HepG2 (cell line): ENCODE data around the gene SYMPK. TPM values are rescaled to one million over a fixed set of nuclear protein-coding genes. Genes with fewer than 3 reads are reported as not detected.

ENCODE experiments used
- CBX1 ChIP-seq: IDR thresholded peaks from one replicate; pipeline ENCODE4 v1.6.1; 2016; ENCODE audit warnings: antibody characterized with exemption, low read depth
- GATA4 ChIP-seq: sonication (generic); IDR thresholded peaks from 2 replicates; pipeline ENCODE4 v1.6.1; 2016; ENCODE audit warnings: antibody characterized with exemption, low read depth, borderline replicate concordance
- GTF3A ChIP-seq: sonication (generic); formaldehyde crosslinking; conservative IDR thresholded peaks from 2 replicates; pipeline ENCODE4 v1.4.0; 2020; ENCODE audit warnings: mild to moderate bottlenecking, missing genetic modification reagents
- HNRNPL ChIP-seq: fragments of 200-400 bp; formaldehyde crosslinking; IDR thresholded peaks from 2 replicates; pipeline ENCODE4 v1.6.1; 2017; ENCODE audit warnings: mild to moderate bottlenecking, low read depth, low read length
- KLF12 ChIP-seq: sonication (generic); formaldehyde crosslinking; IDR thresholded peaks from 2 replicates; pipeline ENCODE4 v1.4.0; 2020; ENCODE audit warnings: missing genetic modification reagents, borderline replicate concordance
- MTA1 ChIP-seq: sonication (generic); formaldehyde crosslinking; IDR thresholded peaks from 2 replicates; pipeline ENCODE4 v1.4.0; 2020; ENCODE audit warnings: missing genetic modification reagents, mild to moderate bottlenecking, borderline replicate concordance
- NAIF1 ChIP-seq: sonication (generic); formaldehyde crosslinking; IDR thresholded peaks from 2 replicates; pipeline ENCODE4 v1.5.0; 2020; ENCODE audit warnings: mild to moderate bottlenecking, missing genetic modification reagents, borderline replicate concordance
- PRDM4 ChIP-seq: sonication (generic); formaldehyde crosslinking; IDR thresholded peaks from 2 replicates; pipeline ENCODE4 v1.9.0; 2021; ENCODE audit warnings: missing genetic modification reagents, borderline replicate concordance
- RARG ChIP-seq: sonication (generic); formaldehyde crosslinking; IDR thresholded peaks from 2 replicates; pipeline ENCODE4 v1.4.0; 2020; ENCODE audit warnings: low read depth, mild to moderate bottlenecking, missing genetic modification reagents
- SIN3B ChIP-seq: fragments of 150-350 bp; IDR thresholded peaks from 2 replicates; pipeline ENCODE4 v1.6.1; 2014; ENCODE audit warnings: low read length
- SUZ12 ChIP-seq: fragments of 150-350 bp; IDR thresholded peaks from 2 replicates; pipeline ENCODE4 v1.6.1; 2014; ENCODE audit warnings: low read depth, low read length
- TFDP1 ChIP-seq: IDR thresholded peaks from 2 replicates; pipeline ENCODE4 v1.6.1; 2016; ENCODE audit warnings: missing compliant biosample characterization, missing genetic modification reagents, borderline replicate concordance
- TOE1 ChIP-seq: sonication (generic); formaldehyde crosslinking; IDR thresholded peaks from 2 replicates; pipeline ENCODE4 v1.4.0; 2020; ENCODE audit warnings: mild to moderate bottlenecking, missing genetic modification reagents
- USF2 ChIP-seq, 2 experiments: sonication (generic) in 1 of 2; formaldehyde crosslinking in 1 of 2; IDR thresholded peaks; 2 replicates each; pipeline versions ENCODE4 v1.5.1 to v1.6.1; 2011 to 2020; ENCODE audit warnings: borderline replicate concordance in 1 of 2, low read depth in 1 of 2, low read length in 1 of 2, mild to moderate bottlenecking in 1 of 2, missing genetic modification reagents in 1 of 2, moderate library complexity in 1 of 2
- ZBTB37 ChIP-seq: sonication (generic); formaldehyde crosslinking; IDR thresholded peaks from 2 replicates; pipeline ENCODE4 v1.4.0; 2020; ENCODE audit warnings: mild to moderate bottlenecking, missing genetic modification reagents
- ZFP37 ChIP-seq: sonication (generic); formaldehyde crosslinking; IDR thresholded peaks from 2 replicates; pipeline ENCODE4 v1.4.0; 2020; ENCODE audit warnings: missing genetic modification reagents, borderline replicate concordance
- ZHX1 ChIP-seq: sonication (generic); formaldehyde crosslinking; IDR thresholded peaks from 2 replicates; pipeline ENCODE4 v1.8.1; 2022; ENCODE audit warnings: low read depth, mild to moderate bottlenecking, missing genetic modification reagents
- ZNF225 ChIP-seq: sonication (generic); formaldehyde crosslinking; IDR thresholded peaks from 2 replicates; pipeline ENCODE4 v1.4.0; 2020; ENCODE audit warnings: mild to moderate bottlenecking, missing genetic modification reagents
- ZNF557 ChIP-seq: sonication (generic); formaldehyde crosslinking; IDR thresholded peaks from 2 replicates; pipeline ENCODE4 v1.4.0; 2020; ENCODE audit warnings: missing genetic modification reagents
- ZNF614 ChIP-seq: IDR thresholded peaks from 2 replicates; pipeline ENCODE4 v1.6.1; 2018; ENCODE audit warnings: missing biosample characterization, missing genetic modification reagents, inconsistent platforms, borderline replicate concordance
- polyA plus RNA-seq, 8 experiments: library from polyadenylated mRNA; depleted of rRNA in 3 of 8; stranded (reverse) in 7 of 8; unstranded in 1 of 8; fragments of >200 nt; fragmentation: Illumina TruSeq in 4 of 8; extraction: Trizol in 4 of 8; gene quantifications; 2 replicates each; pipeline versions ENCODE4 v1.2.1 to v1.2.3, GENCODE V29; 2011 to 2016; ENCODE audit warnings: low read depth in 4 of 8, missing spikeins in 1 of 8, mixed read lengths in 1 of 8; ENCODE audit not compliant: insufficient read depth in 1 of 8
- total RNA-seq, 5 experiments: library from RNA; depleted of rRNA; stranded (reverse); fragments of >200 nt; fragmentation: Illumina TruSeq; extraction: Trizol; gene quantifications; 2 replicates each; pipeline ENCODE4 v1.2.3, GENCODE V29; 2016; ENCODE audit warnings: low read depth in 1 of 5

Gene SYMPK
- total and polyA plus RNA-seq, 2 of the 13 experiments (the other 11 are each of a cell fraction or from before 2014, with no cell fraction given): 21.9 to 55.7 TPM

- TF ChIP-seq RARG (CRISPR knock-in tag) (no peak), GATA4 (no peak), CBX1 (no peak), USF2 (IDR thresholded peaks at IDR 0.05; ENCODE audit: low read depth, low read length) (no peak), USF2 (CRISPR knock-in tag; IDR thresholded peaks at IDR 0.05; ENCODE audit: borderline replicate concordance) (no peak), HNRNPL (no peak), PRDM4 (CRISPR knock-in tag) (no peak), ZNF225 (no peak), MTA1 (peak; percentile 67; the same call in 1 of the 2 replicates), SIN3B (no peak), ZNF557 (CRISPR knock-in tag) (no peak), GTF3A (CRISPR knock-in tag) (no peak), SUZ12 (no peak), NAIF1 (CRISPR knock-in tag) (no peak), ZNF614 (no peak), TOE1 (no peak), ZFP37 (CRISPR knock-in tag) (no peak), ZBTB37 (CRISPR knock-in tag) (no peak), KLF12 (CRISPR knock-in tag) (no peak), TFDP1 (no peak; the same call in 1 of the 2 replicates), ZHX1 (0 out of 2 replicates have a peak, but pooled peaks have one; percentile 11)
Measured at GRCh38 chr19:45901432-45901911, 38.5 kb upstream of the SYMPK start (continued).
